Hepatocyte (in vitro differentiated cells): ENCODE measurements around the gene ABCD4. TPM values are rescaled to one million over a fixed set of nuclear protein-coding genes. Genes with fewer than 3 reads are reported as not detected.

Experiments
- DNase-seq: peaks from one replicate; pipeline ENCODE4 v3.0.0-alpha.2; 2016; ENCODE audit warnings: low spot score
- H2AFZ ChIP-seq: fragments of 200-600 bp; sonication (generic); 2 replicates; pipeline ENCODE4 v1.6.0; 2016; ENCODE audit warnings: antibody characterized with exemption, mild to moderate bottlenecking
- H3K27ac ChIP-seq: fragments of 200-600 bp; sonication (generic); 2 replicates; pipeline ENCODE4 v1.5.1; 2016; ENCODE audit warnings: mild to moderate bottlenecking
- H3K27me3 ChIP-seq: fragments of 200-600 bp; sonication (generic); 2 replicates; pipeline ENCODE4 v1.6.1; 2016
- H3K36me3 ChIP-seq: fragments of 200-600 bp; sonication (generic); replicated peaks from 2 replicates; pipeline ENCODE4 v1.5.1; 2016; ENCODE audit warnings: low read depth; ENCODE audit not compliant: insufficient read depth
- H3K4me1 ChIP-seq: fragments of 200-600 bp; sonication (generic); 2 replicates; pipeline ENCODE4 v1.5.1; 2016; ENCODE audit warnings: mild to moderate bottlenecking, moderate library complexity; ENCODE audit not compliant: insufficient read depth
- H3K4me2 ChIP-seq: fragments of 200-600 bp; sonication (generic); 2 replicates; pipeline ENCODE4 v1.6.0; 2016
- H3K4me3 ChIP-seq: fragments of 200-600 bp; sonication (generic); 2 replicates; pipeline ENCODE4 v1.5.1; 2016; ENCODE audit warnings: mild to moderate bottlenecking
- H3K79me2 ChIP-seq: fragments of 200-600 bp; sonication (generic); 2 replicates; pipeline ENCODE4 v1.6.0; 2017; ENCODE audit warnings: mild to moderate bottlenecking
- H3K9me2 ChIP-seq: fragments of 200-600 bp; sonication (generic); replicated peaks from 2 replicates; pipeline ENCODE4 v1.6.0; 2017; ENCODE audit warnings: mild to moderate bottlenecking; ENCODE audit not compliant: insufficient read depth
- H3K9me3 ChIP-seq: fragments of 200-600 bp; sonication (generic); 2 replicates; pipeline ENCODE4 v1.5.1; 2016; ENCODE audit warnings: low read depth, mild to moderate bottlenecking
- H4K20me1 ChIP-seq: fragments of 200-600 bp; sonication (generic); 2 replicates; pipeline ENCODE4 v1.6.0; 2016; ENCODE audit warnings: mild to moderate bottlenecking; ENCODE audit not compliant: insufficient read depth, poor library complexity, severe bottlenecking
- CTCF ChIP-seq: fragments of 200-600 bp; sonication (generic); IDR thresholded peaks from 2 replicates; pipeline ENCODE4 v1.5.1; 2016; ENCODE audit warnings: antibody characterized with exemption, mild to moderate bottlenecking; ENCODE audit not compliant: poor library complexity
- EZH2 ChIP-seq: fragments of 200-600 bp; sonication (generic); IDR thresholded peaks from 2 replicates; pipeline ENCODE4 v1.6.1; 2016; ENCODE audit warnings: antibody characterized with exemption, mild to moderate bottlenecking, borderline replicate concordance
- EZH2phosphoT487 ChIP-seq: fragments of 200-600 bp; sonication (generic); IDR thresholded peaks from one replicate; pipeline ENCODE4 v1.6.1; 2018; ENCODE audit warnings: antibody characterized with exemption, mild to moderate bottlenecking, low read depth, moderate library complexity; ENCODE audit not compliant: unreplicated experiment, severe bottlenecking
- WGBS: methylation state at CpG from one replicate; pipeline ENCODE4 v1.1.6; 2016; ENCODE audit warnings: low lambda C conversion rate; ENCODE audit errors: missing lambda C conversion rate; 5-methylcytosine and 5-hydroxymethylcytosine counted together
- polyA plus RNA-seq: library from polyadenylated mRNA; unstranded; fragments of >200 nt; fragmentation: Nextera tagmentation; extraction: Ambion mirVana; gene quantifications from 2 replicates; pipeline ENCODE4 v1.2.1, GENCODE V29; 2016
- total RNA-seq: library from RNA; depleted of rRNA; stranded (reverse); fragments of >200 nt; gene quantifications from 2 replicates; pipeline ENCODE4 v1.2.3, GENCODE V29; 2014

The ABCD4 gene
- total and polyA plus RNA-seq, 2 experiments from 2014 or later: 44.0 to 71.9 TPM

GRCh38 chr14:74242021-74242779 lies 60.5 kb downstream of the ABCD4 start:
- Histone ChIP-seq H3K27ac (no peak overlapping the region), H3K9me2 (no peaks in the 10 kb centered on the region), H3K4me1 (peaks cover 15% of the 10 kb centered on the region), H3K79me2 (no peaks in the 10 kb centered on the region), H3K36me3 (no peaks in the 10 kb centered on the region), H3K4me3 (no peak overlapping the region), H3K27me3 (peaks cover 99% of the 10 kb centered on the region), H3K9me3 (no peaks in the 10 kb centered on the region), H3K4me2 (peak overlapping the region; percentile 73), H2AFZ (no peak overlapping the region), H4K20me1 (no peaks in the 10 kb centered on the region)
- WGBS: 10% methylated on average over 28 of the region's 28 CpGs
- DNase-seq: no peak
- TF ChIP-seq CTCF (no peak), EZH2phosphoT487 (peak; percentile 17), EZH2 (peak; percentile 32)

- H3K9me3 ChIP-seq: no peaks in the 10 kb centered on the region
- TF ChIP-seq CTCF: no peak
- TF ChIP-seq EZH2phosphoT487: peak; percentile 31
- peak; percentile 88 for TF ChIP-seq EZH2
- H3K27ac ChIP-seq: no peak overlapping the region
- no peak for DNase-seq
- H2AFZ ChIP-seq: peak overlapping the region; percentile 78
- H3K4me2 ChIP-seq: peak overlapping the region; percentile 73
- H4K20me1 ChIP-seq: no peaks in the 10 kb centered on the region
- H3K36me3 ChIP-seq: no peaks in the 10 kb centered on the region
- no peak overlapping the region for H3K4me3 ChIP-seq
- no peaks in the 10 kb centered on the region for H3K79me2 ChIP-seq
- 14% methylated on average over 14 of the region's 14 CpGs for WGBS
- H3K4me1 ChIP-seq: peaks cover 15% of the 10 kb centered on the region
- H3K27me3 ChIP-seq: peaks cover 99% of the 10 kb centered on the region
- H3K9me2 ChIP-seq: no peaks in the 10 kb centered on the region
Observed at GRCh38 chr14:74241652-74242017, 61.1 kb downstream of the ABCD4 start.

GRCh38 chr14:74240794-74241651 lies 61.7 kb downstream of the ABCD4 start:
- H3K4me3 ChIP-seq: no peak overlapping the region
- no peak overlapping the region for H3K27ac ChIP-seq
- TF ChIP-seq EZH2 (peak; percentile 98), CTCF (no peak), EZH2phosphoT487 (peak; percentile 76)
- DNase-seq: no peak
- peaks cover 15% of the 10 kb centered on the region for H3K4me1 ChIP-seq
- no peaks in the 10 kb centered on the region for H3K9me3 ChIP-seq
- peak overlapping the region; percentile 78 for H2AFZ ChIP-seq
- no peaks in the 10 kb centered on the region for H3K36me3 ChIP-seq
- H3K4me2 ChIP-seq: peak overlapping the region; percentile 73
- peaks cover 97% of the 10 kb centered on the region for H3K27me3 ChIP-seq
- no peaks in the 10 kb centered on the region for H4K20me1 ChIP-seq
- 3% methylated on average over 80 of the region's 80 CpGs for WGBS
- H3K9me2 ChIP-seq: no peaks in the 10 kb centered on the region
- no peaks in the 10 kb centered on the region for H3K79me2 ChIP-seq
